Non-pigmented ciliary epithelial cell (primary cell): ENCODE measurements around the gene KIRREL3.

Experiments used
- DNase-seq: peaks from one replicate; pipeline ENCODE4 v3.0.0-alpha.2; 2010; ENCODE audit warnings: low read depth

The KIRREL3 gene

DNA sequence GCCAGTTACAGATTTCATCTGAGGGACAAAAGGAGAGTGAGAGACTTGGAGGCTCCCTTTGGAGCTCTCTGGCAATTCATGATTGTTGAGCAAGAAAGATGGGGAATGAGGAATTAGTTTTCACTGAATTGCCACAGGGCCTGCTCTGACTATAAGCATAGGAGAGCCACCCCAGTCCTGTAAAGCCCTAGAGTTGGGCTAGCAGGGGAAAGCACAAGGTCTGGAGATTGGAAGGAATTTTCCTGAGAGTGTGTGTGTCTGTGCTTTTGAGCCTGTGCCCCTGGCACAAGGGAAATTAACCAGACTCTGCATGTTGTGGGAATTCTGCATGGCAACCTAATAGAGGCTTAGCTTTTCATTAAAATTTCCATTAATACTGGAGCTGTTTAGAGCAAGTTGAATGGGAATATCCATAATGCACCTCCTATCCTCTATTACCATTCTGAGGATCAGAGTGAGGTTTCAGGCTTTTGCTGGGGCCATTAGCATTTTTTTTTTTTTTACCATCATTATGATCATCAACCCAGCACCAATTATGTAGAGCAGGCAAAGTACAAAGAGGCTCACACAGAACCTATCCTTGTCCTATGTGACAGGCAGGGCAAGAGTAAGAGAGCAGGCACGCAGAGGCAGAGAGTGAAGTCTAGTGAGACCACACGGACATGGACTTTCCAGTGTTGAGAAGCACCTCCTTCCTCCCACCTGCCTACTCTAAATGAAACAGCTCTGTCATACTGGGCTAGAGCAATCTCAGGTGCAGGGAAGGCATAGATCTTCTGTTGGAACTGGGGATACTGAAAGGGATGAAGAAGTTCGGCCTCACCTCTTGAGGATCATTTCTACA lies 336.6 kb downstream of the KIRREL3 start:
- no peak for DNase-seq

GRCh38 chr11:126662035-126662790 lies 338.4 kb downstream of the KIRREL3 start:
- no peak for DNase-seq

DNA sequence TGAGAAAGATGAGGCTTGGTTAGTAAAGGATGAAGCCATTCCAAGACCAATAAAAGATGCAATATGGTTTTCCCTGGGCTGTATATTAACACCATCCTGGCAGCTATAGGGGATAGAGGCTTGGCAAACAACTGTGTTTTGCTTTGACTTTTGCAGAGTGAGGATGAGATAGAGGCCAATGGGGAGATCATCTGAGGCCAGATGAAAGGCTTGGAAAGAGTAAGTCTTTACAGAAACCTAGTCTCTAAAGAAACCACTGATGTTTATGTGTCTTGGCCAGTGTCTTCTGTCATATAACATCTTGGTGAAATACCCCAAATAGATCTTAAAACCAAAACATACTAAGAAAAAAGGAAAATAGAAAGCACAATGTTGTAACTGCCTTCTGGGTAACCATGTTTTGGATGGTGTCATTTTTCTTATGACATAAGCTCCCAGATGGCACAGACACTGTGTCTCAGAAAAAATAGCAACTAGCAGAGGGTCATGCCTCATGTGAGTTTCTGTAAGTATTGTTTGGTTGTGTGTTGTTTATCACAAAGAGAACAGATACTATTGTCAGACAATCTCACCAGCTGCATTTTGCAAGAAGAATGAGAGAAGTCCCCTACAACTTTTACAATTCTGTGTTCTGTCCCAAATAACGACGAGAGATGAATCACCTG lies 339.7 kb downstream of the KIRREL3 start:
- DNase-seq, result no peak

GRCh38 chr11:126660321-126660720 lies 340.2 kb downstream of the KIRREL3 start:
- DNase-seq, result no peak

DNA sequence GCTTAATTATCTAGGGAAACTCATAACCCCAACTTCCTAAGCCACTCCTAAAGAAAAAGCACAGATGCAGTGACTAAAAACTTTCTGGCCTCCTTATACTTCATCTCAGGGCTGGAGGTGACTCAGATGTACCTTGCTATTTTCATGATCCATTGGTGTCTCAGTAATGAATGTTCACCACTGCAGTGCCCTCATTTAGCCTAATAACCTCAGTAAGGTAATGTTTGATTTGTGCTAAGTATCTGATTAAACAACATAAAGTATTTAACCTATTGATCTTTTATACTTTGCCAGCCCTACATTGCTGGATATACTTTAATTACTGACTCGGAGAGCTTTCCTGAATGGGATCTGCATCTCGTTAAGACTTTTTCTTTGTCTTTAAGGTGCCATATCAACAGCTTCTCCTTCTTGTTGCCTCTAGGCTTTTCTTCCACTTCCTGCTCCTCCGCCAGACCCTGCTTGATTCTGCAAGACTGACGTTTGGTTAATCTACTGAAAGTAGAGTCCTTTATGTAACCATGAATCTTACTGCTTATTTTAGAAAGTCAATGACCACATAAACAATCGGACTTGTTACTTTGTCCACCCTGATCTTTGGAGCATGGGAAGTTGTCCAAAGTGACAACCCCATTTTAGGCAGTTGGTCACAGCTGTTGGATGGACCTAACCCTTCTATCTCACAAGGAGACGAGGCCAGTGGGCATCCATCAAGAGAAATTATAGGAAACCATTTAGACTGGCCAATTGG lies 342.1 kb downstream of the KIRREL3 start:
- DNase-seq, result no peak

DNA sequence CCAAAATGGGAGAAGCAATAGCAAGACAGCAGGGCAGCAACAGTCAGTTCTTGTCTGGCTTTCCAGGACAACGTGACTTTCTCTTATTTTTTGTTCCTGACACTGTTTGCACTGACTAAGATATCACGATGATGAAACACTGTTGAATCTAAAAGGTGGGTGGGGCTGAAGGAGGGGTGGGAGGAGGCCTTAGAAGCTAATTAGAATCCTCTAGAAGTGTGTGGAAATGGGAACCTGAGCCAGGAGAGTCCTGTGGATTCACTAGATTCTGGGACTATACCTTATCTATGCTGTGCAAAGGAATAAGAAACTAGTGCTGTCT lies 344.8 kb downstream of the KIRREL3 start:
- DNase-seq, result no peak

DNA sequence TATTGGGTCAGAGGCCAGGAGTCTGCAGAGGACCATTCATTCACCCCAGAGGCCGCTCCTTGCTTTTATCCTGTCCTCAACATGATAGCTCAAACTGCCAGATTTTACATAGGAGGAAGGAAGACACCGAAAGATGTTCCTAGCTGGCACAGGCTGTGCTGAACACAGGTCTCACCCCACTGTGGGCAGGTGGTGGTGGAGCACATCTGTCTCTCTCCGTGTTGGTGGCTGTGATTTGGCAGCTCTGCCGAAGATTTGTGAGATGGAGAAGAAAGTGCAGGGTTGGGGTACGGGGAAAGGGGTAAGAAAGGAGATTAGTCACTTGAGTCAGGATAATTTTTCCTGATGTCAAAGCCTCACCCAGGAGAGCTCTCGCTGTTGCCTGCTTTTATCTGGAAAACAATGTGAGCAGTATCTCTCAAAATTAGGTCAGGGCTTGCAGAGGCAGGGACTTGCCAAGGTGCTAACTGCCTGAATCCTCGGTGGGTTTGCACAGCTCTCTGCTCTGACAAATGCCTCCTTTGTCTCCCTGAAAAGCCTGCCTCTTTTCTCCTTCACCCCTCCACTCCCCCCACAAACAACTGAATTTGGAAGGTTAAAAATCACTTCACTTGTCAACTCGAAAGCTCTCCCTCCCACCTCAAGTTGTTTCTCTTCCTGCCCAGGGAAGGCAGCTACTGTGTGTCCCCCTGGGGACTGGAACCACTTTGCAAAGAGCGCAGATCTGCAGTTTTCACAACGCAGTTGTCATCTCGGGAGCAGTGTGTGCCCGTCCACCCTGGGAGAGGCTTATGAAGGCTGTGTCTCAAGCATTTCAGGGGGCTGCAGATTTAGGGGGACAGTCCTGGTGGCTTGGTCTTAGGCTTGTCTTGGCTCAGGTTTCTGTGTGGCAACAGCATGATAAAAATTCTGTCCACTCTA lies 345.4 kb downstream of the KIRREL3 start:
- no peak for DNase-seq

DNA sequence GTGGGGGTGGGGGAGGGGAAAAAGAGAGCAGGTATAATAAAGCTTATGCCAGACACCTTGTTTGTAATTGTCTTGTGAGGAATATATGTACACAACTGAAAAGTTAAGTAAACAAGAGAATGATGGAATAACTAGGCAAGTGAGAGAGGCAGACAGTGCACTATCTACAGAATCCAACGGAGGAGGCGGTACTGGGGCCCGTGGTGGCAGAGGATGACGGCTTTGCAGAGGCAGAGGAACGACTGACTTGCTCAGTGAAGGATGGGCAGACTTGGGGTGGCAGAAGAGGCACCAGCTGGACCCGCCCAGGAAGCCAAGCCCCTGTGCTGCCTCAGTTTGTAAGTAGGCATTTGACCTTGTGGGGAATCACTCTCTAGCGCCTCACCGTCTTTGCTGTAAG lies 347.5 kb downstream of the KIRREL3 start:
- DNase-seq, result no peak

GRCh38 chr11:126647735-126648134 lies 352.8 kb downstream of the KIRREL3 start:
- peak; percentile 49 for DNase-seq

DNA sequence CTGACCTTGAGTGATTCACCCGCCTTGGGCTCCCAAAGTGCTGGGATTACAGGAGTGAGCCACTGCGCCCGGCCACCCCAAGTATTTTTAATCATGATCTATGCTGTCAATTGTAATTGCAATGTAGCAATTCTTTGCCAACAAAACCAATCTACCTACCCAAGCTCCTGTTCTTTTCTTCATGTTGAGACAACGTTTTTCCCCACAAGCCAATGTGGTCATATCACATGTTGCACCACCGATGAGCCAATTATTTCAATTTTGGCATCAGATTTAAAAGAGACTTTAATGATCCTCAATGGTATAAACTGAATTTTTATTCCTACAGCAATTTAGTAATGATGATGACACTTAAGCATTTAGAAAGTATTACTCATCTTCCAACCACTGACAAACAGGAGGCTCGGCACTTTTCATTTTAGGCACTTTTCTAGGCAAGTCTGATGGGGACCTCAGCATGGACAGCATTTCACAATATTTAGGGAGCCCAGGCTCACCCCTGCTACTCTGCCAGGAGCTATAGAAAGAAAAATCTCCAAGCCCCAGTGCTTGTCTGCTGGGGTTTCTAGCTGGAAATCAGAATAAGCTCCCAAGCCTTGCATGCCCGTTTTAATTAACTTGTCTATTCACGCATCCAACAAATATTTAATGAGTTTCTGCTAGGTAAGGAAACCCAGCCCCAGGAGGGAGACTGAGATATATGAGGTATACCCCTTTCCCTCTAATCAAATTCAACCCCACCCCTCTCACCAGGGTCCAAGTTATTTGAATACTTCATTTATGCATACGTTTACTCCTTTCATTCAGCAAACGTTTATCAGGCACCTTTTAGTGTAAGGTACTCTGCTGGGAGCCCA lies 353.6 kb downstream of the KIRREL3 start:
- DNase-seq, result no peak

GRCh38 chr11:126645186-126645585 lies 355.4 kb downstream of the KIRREL3 start:
- DNase-seq, result no peak

GRCh38 chr11:126640186-126640585 lies 360.4 kb downstream of the KIRREL3 start:
- DNase-seq, result no peak

DNA sequence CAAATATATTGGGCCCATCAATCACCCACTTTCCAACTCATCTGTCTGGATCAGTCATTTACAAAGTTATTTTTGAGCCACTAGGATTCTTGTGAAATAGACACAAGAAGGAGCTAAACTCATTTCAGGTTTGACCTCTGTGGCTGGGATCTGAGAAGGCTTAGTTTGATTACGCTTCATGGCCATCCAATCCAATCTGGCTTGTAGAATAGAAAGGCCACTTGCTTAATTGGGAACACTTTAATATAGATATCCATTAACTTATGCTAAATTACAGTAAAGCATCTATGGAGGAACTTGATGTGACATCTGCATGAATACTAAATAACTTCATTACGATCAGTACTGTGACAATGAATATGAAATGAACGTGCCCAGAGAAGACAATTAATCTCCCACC lies 360.9 kb downstream of the KIRREL3 start:
- no peak for DNase-seq

DNA sequence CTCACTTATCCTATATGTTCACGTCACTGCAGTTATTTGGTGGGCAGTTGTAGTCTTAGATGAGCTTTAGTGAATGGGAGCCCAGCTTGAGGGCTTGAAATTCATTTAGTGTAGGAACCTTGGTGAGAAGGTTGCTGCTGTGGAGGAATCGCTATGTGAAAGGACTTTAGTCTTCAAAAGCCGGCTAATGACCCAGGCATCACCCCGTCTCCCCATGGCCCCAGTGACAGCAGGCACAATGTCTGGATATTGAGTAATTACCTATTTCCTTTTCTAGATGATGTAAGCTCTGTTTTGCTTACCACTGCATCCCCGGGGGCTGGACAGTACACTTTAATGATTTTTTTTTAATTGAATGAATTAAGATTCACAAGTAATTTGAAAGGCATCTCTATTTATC lies 361.9 kb downstream of the KIRREL3 start:
- no peak for DNase-seq

- peak; percentile 51 for DNase-seq
These were observed 362.8 kb downstream of the KIRREL3 start for GRCh38 chr11:126637795-126638175.

DNA sequence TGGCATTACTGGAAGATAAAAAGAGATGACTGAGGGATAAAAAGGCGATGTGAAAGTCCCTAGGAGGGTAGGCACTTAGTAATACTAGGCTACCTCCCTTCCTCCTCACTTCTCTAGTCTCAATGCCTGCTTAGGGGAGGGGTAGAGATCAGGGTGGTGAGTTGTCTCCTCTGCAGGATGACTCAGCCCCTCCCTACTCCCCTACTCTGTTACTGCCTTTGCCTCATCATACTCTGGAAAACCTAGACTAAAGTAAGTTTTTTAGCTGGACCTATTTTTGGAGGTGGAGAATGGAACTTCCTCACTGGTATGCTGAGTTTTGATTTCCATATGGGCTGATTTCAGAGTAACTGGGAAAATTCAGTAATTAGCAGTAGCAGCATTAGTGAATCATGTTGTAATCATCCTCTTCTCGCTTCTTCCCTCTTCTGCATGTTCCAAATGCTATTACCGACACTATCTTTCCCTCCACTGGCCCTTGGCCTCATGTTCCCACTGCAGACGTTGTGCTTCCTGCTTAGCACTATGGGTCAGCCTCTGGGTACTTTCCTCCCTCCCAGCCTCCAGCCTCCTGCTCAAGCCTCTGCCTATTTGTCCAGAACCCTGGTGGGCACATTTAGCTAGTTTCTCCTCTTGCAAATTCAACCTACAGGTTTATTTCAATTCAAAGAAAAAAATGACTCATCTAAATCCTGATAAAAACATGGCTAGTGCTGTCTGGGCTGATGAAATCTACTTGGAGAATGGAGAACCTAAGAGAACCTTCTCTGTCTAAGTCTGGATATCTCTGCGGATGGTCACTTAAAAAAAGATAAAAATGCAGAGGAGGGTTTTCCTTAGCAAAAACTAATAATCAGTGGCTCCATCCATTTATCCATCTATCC lies 363.4 kb downstream of the KIRREL3 start:
- no peak for DNase-seq

- no peak for DNase-seq
These were observed 365.1 kb downstream of the KIRREL3 start for GRCh38 chr11:126635511-126635910.

GRCh38 chr11:126634963-126635362 lies 365.6 kb downstream of the KIRREL3 start:
- no peak for DNase-seq

DNA sequence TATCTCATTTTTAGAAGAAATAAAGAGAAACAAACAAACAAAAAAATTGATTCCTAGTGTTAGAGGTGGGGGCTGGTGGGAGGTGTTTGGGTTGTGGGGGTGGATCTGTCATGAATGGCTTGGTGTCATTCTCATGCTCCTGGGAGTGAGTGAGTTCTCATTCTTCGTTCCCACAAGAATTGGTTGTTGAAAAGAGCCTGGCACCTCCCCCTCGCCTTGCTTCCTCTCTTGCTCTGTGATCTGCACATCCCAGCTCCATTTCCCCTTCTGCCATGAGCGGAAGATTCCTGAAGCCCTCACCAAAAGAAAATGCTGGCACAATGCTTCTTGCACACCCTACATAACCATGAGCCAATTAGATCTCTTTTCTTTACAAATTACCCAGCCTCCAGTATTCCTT lies 367.2 kb downstream of the KIRREL3 start:
- DNase-seq, result no peak
